HG03439 (cell line): ENCODE measurements around the gene PPM1L.

Experiments used
- ATAC-seq: cut with Tn5 transposase; IDR thresholded peaks from one replicate; pipeline ENCODE4 v1.9.1; 2021; ENCODE audit warnings: mild to moderate bottlenecking, moderate library complexity; ENCODE audit not compliant: unreplicated experiment

The PPM1L gene

DNA sequence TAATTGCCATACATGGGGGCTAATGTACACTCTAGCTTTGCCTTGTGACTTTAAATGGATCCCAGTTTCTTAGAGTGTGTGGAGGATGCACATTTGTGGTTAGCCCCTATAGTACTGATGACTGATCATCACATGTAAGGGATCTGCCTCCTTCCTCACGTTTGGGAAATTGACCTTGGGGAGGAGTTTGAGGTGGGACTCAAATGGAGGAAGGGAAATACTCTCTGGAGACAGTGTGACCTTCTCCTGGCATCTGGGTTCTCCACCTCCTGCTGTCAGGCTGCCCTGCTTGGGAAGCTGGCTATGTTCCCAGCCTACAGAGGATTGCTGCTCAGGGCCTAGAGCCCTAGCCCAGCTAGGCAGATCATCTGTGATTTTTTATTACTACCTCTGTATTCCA lies 48.7 kb downstream of the PPM1L start:
- no peak for ATAC-seq

DNA sequence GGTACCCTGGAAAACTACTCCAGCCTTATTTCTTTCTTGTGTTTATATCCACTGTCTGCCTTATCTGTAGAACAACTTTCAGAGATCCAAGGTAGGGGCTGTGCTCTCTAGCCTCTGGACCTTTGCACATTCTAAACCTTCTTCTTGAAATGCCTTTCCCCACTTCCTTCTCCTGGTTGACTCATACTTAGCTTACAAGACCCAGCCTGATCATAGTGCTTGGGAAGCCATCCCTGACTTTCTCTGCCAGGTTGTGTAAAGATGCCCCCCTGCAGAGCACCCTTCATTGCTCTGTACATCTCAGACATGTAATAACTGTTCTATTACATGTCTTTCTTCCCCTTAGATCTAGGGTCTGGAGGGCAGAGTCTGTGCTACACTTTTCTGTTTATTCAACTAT lies 50.1 kb downstream of the PPM1L start:
- no peak for ATAC-seq

DNA sequence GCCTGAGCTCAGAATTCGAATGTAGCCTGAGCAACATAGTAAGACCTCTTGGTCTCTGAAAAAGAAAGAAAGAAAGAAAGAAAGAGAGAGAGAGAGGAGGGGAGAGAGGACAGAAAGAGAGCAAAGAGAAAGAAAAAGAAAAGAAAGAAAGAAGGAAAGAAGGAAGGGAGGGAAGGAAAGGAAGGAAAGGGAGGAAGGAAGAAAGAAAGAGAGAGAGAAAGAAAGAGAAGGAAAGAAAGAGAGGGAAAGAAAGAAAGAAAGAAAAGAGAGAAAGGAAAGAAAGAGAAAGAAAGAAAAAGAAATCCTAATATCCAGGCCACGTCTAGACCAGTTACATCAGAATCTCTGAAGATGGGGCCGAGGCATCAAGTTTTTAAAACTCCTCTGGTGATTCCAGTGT lies 50.7 kb downstream of the PPM1L start:
- no peak for ATAC-seq

DNA sequence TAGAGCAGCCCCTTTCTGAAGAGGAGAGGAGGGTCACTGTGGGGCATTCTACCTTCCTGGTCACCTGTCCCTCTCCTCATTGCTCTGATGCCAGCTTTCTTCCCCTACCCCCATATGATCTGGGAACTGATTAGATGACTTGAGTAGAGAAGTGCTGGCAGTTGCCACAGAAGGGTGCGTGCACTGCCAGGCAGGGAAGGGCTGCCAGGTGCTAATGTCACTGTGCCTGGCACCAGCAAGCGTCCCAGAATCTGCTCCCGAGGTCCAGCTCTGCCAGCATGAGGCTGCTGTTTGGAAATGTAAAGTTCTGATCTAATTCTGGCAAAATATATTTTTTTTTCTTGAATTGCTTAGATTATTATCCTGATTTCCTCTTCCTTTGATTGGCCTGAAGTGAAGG lies 52.8 kb downstream of the PPM1L start:
- ATAC-seq = no peak

DNA sequence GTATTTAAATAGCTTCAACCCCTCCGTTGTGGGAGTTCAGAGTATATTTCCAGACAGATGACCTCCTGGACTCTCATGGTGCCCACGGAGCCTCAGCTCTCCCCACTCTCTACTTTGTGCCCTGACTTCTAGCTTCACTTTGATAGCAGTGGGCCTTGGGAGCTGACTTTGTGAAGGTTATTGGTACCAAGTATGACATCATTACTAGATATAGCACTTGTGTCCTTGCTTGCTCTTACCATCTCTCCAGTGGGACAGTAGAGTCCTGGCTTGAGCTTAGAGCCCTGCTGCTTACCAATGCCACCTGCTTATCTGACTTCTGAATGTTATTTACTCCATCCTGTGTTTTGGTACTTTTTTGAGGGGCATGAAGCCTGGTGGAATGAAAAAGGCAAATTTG lies 53.4 kb downstream of the PPM1L start:
- no peak for ATAC-seq

DNA sequence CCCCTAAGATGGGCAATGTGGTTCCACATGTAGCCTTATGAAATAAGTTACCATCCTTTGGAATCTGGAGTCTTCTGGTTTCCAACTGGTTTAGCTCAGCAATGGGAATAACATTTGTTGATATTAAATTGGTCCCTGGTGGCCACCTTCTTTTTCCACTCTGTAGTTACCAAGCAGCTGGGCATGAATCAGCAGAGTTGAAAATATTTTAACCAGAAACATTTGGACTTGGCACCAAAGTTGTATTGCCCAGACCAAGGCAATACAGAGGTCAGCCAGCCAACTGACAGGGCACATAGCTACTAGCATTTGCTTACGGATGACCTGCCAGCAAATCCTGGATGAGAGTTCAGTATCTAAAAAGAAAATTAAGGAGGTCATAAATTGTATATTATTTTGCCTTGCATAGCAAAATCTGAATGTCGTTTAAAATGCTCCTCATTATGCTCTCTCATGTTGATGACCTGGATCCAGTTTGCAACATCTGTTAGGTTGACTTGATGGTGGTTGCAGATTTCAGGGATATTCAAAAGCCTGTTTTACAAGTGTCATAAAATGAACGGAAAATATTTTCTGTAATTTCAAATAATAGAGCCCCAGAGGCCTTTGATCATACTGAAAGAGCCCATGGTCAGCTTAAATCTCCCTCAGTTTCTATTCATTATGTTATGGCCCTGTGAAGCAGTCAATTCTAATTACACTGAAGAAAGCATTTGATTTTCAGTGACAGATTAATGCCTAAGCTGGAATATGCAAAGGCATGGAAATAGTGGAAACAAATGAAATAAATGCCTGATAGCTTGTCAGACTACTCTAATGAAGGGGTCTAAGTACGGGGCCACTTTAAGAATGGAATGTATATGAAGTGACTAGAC lies 54.6 kb downstream of the PPM1L start:
- ATAC-seq = no peak

DNA sequence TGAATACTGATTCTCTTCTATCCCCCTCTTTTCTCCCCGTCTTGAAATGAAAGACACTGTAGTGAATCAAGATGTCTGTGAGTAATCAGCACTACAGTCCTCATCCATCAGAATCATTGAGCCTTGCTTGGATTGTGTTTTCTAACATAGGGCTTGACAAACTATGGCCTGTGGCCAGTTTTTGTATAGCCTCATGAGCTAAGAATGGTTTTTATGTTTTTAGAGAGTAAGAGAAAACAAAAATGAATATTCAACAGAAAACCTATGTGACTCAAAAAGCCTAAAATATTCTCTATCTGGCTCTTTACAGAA lies 55.2 kb downstream of the PPM1L start:
- ATAC-seq = no peak

DNA sequence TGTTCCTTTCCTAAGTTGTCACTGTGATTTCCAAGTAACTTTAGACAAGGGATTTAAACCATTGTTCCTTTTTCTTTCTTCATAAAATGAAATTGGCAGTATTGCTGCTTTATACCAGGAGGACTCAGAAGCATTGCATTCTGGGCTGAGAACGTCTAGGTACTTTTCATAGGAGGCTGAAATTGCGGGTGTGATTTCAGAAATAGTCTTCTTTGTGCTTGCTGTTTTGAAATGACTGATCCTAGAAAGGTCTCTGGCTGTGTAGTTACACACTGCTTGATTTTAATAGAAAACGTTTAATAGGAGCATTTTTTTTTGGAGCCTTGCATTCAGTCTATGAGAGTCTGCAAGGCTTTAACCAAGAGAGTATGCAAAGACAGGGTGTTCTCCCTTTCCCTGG lies 56.3 kb downstream of the PPM1L start:
- peak; percentile 63 for ATAC-seq

DNA sequence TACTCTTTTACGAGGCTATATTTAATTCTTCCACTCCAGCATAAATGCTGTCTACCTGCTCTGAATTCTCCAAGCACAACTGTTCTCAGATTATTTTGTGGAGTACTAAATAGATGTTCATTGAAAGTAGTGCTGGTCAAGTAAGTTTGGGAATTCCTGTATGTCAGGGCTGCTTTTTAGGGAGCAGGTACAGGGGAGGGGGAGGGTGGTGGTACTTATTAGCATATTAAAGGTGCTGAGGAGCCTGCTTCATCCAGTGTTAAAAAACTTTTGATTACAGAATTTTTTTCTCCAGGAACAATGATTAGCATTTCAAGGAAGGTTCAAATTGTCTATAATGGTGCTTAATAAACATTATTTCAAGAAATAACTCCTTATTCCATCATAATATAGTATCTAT lies 59.2 kb downstream of the PPM1L start:
- no peak for ATAC-seq

DNA sequence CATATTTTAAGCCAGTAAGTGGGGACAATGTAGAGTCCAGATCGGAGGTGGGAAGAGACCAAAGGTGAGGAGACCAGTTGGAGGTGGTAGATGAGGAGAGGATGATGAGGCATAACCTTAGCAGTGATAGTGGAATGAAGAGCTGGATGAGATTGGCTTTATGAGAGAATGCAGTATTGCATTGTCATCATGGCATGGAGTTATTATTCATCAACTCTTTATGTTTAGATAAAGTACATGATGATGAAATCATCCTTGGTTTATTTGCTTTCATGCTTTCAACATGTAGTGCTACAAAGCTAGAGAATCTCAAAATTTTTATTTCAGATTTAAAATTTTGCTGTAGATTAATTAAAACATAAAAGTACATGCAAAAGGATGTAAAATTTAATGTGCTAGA lies 64.0 kb downstream of the PPM1L start:
- no peak for ATAC-seq

DNA sequence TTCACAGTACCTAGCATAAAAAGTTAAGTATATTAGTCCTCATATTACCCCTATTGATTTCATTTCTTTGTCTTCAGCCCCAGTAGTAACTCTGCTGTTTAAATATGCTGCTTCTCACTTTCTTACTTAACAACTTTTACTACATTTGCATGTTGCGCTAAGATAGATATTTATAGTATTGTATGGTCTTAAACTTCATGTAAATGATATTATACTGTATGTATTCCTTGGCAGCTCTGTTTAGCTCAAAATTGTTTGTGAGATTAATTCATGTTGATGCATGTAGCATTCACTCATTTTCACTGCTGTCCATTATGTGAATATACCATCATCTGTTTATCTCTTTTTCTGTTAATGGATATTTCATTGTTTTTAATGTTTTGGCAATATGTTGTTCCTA lies 64.4 kb downstream of the PPM1L start:
- no peak for ATAC-seq

DNA sequence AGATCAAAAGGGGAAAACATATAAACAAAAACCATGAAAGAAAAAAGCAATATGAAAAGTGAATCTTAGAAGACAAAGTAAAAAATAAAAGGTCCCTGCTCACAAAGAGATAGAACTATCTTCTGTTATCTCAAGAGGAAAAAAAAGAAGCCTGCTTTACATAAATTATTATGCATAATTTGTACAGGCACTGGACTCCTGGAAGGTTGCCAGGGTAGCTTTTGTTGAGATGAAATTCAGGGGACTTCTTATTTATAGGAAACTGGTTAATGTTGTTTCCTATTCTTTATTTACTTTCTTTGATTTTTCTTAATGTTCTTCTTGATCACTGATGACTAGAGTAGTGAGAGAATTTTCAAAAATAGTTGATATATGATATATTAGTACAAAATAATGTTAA lies 66.9 kb downstream of the PPM1L start:
- ATAC-seq = no peak

DNA sequence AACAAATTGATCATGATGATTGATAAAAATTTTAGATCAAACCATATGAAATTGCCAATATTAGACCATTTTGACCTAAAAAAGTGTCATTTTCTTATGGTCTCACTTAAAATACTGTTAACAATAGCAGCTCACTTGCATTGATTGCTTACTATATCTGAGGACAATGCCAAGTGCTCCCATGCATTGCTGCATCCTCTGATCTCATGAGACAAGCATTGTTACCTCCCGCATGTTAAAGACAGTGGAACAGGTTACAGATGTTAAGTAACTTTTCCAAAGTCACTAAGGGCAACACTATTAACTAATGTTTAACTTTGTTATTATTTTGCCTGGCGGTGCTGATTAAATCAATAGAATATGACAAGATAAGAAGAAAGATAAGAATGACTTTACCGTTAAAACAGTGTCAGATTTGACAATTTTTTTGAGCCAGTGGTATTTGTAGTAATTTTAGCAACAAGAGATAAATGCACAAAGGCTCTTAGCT lies 69.3 kb downstream of the PPM1L start:
- ATAC-seq = no peak

DNA sequence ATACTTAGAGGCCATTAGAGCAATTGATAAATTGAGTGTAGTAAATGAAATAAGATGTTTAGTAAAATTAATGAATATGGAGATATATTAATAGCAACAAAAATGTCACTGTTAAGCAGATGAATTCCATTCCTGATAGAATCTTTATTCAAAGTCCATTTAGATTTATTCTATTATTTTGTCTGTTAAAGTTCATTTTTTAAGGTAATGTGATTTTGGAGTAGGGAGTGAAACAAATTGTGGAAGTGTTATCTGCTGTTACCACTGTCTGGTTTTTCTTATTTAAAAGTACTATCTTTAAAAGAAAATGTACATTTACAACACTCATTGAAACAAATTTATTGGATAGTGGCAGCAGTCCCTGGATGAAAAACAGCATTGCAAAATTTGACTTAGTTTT lies 70.4 kb downstream of the PPM1L start:
- no peak for ATAC-seq

DNA sequence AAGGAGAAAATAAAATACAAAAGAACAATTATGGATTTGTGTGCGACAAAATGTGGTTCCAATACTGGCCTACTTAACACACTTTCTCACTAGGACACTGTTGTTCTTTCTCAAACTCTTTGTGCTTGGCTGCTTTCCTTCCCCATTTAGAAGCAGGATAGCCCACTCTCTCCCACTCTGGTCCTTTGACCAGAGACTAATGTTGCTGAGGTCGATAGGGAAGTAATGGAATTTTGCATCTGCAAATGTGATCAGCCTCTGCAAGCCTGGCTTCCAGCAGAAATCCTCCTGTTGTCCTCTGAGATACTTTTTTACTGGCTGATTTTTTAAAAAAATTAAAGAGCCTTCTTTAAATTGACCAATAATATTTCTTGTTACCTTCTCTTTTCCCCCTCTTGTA lies 71.0 kb downstream of the PPM1L start:
- no peak for ATAC-seq

DNA sequence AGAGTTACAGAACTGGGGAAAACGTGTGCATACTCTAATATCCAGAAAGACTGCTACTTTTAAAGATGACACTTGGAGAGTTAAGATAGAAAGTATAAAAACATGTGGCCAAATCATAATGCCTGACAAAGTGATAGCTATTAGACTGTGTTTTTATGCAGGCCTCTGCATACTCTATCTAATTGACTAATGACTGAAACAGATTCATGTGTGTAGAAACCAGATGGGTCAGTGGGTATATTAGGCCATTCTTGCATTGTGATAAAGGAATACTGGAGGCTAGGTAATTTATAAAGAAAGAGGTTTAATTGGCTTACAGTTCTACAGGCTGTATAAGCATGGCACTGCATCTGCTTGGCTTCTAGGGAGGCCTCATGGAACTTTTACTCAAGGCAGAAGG lies 71.5 kb downstream of the PPM1L start:
- ATAC-seq = no peak

DNA sequence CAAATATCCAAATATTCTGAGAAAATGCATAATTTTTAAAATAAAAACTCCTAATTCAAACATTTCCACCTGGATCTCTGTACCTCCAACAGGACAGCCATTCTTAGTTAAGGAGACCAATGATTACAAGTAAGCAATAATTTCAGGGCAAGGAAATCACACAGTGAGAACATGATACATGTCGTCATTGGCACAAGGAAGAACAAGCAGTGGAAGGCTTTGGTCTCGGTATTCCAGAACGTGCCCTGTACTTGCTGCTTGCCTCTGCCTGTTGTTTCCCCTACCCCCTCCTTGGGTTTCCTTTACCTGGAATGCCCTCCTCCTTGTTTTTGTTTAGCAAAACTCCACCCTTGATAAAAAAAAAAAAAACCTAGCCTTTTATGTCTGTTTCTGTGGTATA lies 72.8 kb downstream of the PPM1L start:
- ATAC-seq = no peak

DNA sequence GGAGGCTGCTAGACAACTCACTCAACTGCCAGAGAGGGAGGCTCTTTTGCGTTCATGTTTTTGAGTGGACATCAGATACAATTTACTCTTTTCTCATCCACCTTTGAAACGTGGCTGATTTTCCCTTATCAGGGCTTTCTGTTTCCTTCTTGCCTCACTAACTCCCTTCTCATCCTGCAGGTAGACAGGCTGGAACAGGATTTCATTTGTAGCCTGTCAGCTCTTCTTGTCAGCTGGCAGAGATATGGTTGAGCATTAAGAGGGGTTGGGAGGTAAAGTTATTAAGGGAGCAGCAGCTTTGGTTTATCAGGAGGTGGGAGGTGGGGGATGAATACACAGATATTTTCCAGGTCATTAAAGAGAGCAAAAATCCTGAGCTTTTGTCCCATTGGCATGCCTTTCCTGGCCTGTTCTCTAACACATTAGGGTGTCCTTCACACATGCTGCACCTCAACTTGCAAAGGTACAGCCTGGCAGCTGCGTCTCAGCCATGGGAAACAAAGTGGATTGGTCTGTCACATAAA lies 73.5 kb downstream of the PPM1L start:
- ATAC-seq = no peak

DNA sequence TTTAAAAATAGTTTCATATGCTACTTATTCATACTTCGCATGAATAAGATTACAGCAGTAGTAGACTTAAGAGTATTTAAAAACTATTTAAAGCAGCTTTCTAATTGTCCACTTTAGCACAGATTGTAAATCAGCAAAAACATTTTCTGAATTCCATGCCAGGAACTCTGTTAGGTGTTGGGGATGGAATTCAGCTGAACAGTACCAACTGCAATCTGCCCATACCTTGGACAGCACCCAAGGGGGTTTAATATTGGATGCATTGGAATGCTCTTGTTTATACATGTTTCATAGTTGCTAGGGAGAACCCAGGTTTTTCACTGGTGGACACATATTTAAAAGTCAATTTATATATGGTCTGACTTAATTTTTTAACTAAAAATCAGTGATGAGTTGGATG lies 74.8 kb downstream of the PPM1L start:
- no peak for ATAC-seq

DNA sequence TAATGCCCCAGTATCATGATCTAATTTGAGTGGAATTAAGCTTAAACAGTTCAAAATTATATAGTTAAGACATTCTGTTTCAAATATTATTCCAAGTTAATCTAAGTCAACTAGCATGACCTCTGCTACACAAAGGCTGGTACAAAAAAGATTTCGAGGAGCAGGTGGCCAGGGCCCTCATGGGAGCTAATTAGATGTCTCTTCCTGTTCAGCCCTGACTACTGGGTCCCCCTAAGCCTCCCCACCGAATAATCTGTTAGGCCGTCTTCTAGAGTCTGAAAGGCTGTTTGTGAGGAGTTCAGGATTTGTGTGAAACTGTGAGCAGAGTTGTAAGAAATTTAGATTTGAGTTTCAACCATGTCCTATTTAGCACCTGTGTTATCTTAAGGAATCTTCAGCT lies 75.4 kb downstream of the PPM1L start:
- ATAC-seq = no peak

DNA sequence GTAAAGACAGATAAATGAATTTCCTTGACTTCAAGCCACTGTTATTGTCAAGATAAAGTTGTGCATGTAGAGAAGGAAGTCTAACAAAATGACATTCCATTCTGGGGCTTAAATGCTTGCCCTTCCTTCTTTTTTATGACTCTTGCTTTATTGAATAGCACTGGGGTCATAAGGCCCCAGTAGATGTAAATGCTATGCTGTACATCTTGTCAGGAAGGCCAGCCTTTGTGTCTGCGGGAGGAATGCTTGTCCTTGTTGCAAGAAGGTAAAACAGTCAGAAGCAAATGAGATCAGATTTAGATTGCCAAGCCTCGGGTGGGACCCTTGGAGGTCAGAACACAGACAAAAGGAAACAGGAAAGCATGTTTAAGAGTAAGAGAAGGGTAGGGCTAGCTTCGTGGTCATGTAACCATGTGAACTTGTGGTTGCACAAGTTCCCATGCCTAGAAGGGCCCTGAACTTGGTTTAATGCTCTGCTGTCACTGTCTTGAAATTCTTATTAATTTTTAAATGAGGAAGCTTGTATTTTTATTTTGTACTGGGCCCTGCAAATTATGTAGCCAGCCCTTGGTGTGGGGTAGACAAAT lies 81.5 kb downstream of the PPM1L start:
- no peak for ATAC-seq

DNA sequence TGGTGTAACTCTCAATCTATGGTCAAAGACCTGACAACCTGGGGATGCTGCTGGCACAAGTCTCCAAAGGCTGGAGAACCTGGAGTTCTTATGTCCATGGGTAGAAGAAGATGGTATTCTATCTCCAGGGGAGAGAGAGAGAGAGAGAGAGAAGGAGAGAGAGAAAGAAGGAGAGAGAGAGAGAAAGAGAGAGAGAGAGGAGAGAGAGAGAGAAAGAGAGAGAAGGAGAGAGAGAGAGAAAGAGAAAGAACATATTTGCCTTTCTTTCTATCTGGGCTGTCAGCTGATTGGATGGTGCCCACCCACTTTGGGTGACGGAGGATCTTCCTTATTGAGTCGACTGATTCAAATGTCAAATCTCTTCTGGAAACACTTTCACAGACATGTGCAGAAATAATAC lies 84.6 kb downstream of the PPM1L start:
- no peak for ATAC-seq

DNA sequence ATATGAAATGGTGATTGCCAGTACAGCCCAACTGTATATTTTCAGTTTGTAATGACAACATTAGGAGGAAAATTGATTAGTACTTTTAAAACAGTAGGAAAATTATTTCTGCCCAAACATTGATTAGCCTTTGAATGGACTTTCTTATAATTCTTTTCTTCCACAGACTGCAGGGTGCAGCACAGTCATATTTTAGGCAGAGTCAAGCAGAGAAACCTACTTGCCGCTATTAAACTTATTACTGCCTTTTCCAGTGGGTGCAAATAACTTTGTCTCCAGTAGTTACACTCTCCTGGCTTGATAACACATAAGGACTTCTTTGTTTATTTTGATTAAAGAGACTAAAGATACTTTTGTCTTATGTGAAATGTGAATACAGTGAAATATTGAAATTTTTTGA lies 85.4 kb downstream of the PPM1L start:
- no peak for ATAC-seq
